Memory B cell (primary cell): ENCODE measurements around the gene SFRP5.
A peak's percentile ranks its signal among the peaks of the same experiment; 100 is the strongest.

ENCODE experiments used
- ATAC-seq: fragments of 150-1000 bp; cut with Tn5 transposase; 2 replicates; pipeline ENCODE4 v1.10.0; 2021; ENCODE audit warnings: low read depth, mild to moderate bottlenecking, moderate library complexity
- DNase-seq, 2 donors: peaks; one replicate each; pipeline ENCODE4 v3.0.0; 2022; ENCODE audit warnings: low spot score in 2 of 2
- H3K27ac Mint-ChIP-seq: one replicate; pipeline ENCODE4 v1.8.0; 2022; ENCODE audit warnings: mild to moderate bottlenecking, moderate library complexity, mixed read lengths
- H3K27me3 Mint-ChIP-seq: one replicate; pipeline ENCODE4 v1.8.0; 2022; ENCODE audit warnings: mixed read lengths
- H3K36me3 Mint-ChIP-seq: one replicate; pipeline ENCODE4 v1.8.0; 2022; ENCODE audit warnings: mild to moderate bottlenecking, mixed read lengths
- H3K4me1 Mint-ChIP-seq: one replicate; pipeline ENCODE4 v1.8.0; 2022; ENCODE audit warnings: mixed read lengths
- H3K4me3 Mint-ChIP-seq: one replicate; pipeline ENCODE4 v1.8.0; 2022; ENCODE audit warnings: mild to moderate bottlenecking, moderate library complexity, mixed read lengths
- H3K9me3 Mint-ChIP-seq: one replicate; pipeline ENCODE4 v1.8.0; 2022; ENCODE audit warnings: mixed read lengths

The SFRP5 gene

DNA sequence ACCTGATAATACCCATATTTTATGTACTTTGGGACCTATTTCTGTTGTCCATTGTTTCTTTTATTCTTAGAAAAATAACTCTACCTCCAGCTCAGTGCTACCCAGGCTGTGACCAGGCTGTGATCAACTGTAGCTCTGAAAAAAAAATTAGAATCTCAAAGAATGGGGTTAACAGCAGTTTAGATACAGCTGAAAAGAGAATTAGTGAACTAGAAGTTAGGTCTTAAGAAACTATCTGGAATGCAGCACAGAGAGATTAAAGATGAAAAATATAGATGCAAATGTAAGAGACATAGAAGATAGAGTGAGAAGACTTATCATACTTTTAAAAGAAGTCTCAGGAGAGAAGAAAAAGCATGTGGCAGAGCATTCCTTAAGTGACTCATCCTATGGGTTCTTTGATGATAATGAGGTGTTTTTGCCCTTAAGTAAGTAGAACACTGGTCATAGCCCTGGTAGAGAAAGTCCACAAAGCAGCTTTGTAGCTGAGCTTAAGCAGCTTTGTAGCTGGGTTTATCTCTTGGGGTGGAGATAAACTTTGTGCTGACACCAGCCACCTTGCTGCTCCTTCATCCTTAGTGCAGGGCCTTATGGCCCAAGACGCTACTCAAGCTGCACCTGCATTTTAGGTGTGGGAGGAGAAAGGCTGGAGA lies 27.3 kb upstream of the SFRP5 start:
- H3K27ac Mint-ChIP-seq: no peak overlapping the region
- ATAC-seq (no peak), DNase-seq (no peak)
- H3K4me1 Mint-ChIP-seq: peaks cover 3% of the 10 kb centered on the region
- H3K9me3 Mint-ChIP-seq: peaks cover 8% of the 10 kb centered on the region
- no peaks in the 10 kb centered on the region for H3K36me3 Mint-ChIP-seq
- no peak overlapping the region for H3K4me3 Mint-ChIP-seq
- H3K27me3 Mint-ChIP-seq: peaks cover 16% of the 10 kb centered on the region

- no peak overlapping the region for H3K27ac Mint-ChIP-seq
- H3K27me3 Mint-ChIP-seq: peaks cover 14% of the 10 kb centered on the region
Measured at GRCh38 chr10:97796651-97797050, 24.9 kb upstream of the SFRP5 start.

DNA sequence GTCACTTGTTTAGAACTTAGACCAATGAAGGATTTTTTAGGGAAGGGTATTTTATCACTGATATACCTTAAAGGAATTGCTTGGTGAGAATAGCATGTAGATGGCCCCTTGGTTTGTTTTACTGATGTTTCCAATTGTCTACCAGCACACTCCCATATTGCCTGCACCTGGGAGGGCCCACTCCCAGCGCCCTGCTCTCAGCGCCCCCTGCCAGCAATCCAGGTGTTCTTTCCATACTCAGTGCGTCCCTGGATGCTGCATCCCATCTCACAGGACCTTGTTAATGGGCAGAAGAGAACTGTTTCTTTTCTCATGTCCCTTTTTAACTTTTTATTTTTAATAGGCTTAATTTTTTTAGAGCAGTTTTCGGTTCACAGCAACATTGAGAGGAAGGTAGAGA lies 24.1 kb upstream of the SFRP5 start:
- no peaks in the 10 kb centered on the region for H3K36me3 Mint-ChIP-seq
- H3K4me1 Mint-ChIP-seq: peaks cover 6% of the 10 kb centered on the region
- no peak for DNase-seq
- H3K9me3 Mint-ChIP-seq: peaks cover 8% of the 10 kb centered on the region
- no peak overlapping the region for H3K4me3 Mint-ChIP-seq
- ATAC-seq: no peak
- H3K27me3 Mint-ChIP-seq: peaks cover 12% of the 10 kb centered on the region
- no peak overlapping the region for H3K27ac Mint-ChIP-seq

More at GRCh38 chr10:97796651-97797050, 24.9 kb upstream of the SFRP5 start:
- ATAC-seq: no peak
- Mint-ChIP-seq H3K36me3 (no peaks in the 10 kb centered on the region), H3K4me3 (no peak overlapping the region), H3K4me1 (peaks cover 6% of the 10 kb centered on the region), H3K9me3 (peaks cover 8% of the 10 kb centered on the region)
- no peak for DNase-seq

GRCh38 chr10:97791824-97792721 lies 20.3 kb upstream of the SFRP5 start:
- peak; percentile 49 to 69 for DNase-seq
- Mint-ChIP-seq H3K27ac (no peak overlapping the region), H3K4me1 (peaks cover 6% of the 10 kb centered on the region), H3K36me3 (no peaks in the 10 kb centered on the region), H3K27me3 (peaks cover 6% of the 10 kb centered on the region), H3K9me3 (no peaks in the 10 kb centered on the region), H3K4me3 (no peak overlapping the region)
- peak; percentile 62 for ATAC-seq

- H3K4me3 Mint-ChIP-seq: no peak overlapping the region
- H3K36me3 Mint-ChIP-seq: no peaks in the 10 kb centered on the region
- peaks cover 2% of the 10 kb centered on the region for H3K27me3 Mint-ChIP-seq
- no peak overlapping the region for H3K27ac Mint-ChIP-seq
- no peaks in the 10 kb centered on the region for H3K9me3 Mint-ChIP-seq
- peaks cover 3% of the 10 kb centered on the region for H3K4me1 Mint-ChIP-seq
- DNase-seq: no peak
- ATAC-seq: no peak
Measured at GRCh38 chr10:97789770-97790397, 18.1 kb upstream of the SFRP5 start.

- DNase-seq: no peak
- peaks cover 3% of the 10 kb centered on the region for H3K4me1 Mint-ChIP-seq
- no peak overlapping the region for H3K27ac Mint-ChIP-seq
- H3K9me3 Mint-ChIP-seq: no peaks in the 10 kb centered on the region
- no peaks in the 10 kb centered on the region for H3K36me3 Mint-ChIP-seq
- no peak for ATAC-seq
- H3K27me3 Mint-ChIP-seq: peaks cover 2% of the 10 kb centered on the region
- no peak overlapping the region for H3K4me3 Mint-ChIP-seq
Measured at GRCh38 chr10:97788552-97789442, 17.0 kb upstream of the SFRP5 start.

DNA sequence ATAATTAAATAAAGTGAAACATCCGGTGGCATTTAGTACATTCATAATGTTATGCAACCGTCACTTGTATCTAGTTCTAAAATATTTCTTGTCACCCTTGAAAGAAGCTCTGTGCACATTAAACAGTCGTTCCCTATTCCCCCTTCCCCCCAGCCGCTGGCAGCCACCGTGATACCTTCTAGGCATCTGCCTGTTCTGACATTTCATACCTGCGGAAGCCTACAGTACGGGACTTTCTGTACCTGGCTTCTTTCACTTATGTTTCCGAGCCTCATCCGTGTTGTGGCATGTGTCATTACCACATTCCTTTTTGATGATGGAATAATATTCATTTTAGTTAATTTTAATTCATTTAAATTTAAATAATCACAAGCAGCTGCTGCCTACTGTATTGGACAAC lies 13.9 kb upstream of the SFRP5 start:
- peaks cover 1% of the 10 kb centered on the region for H3K27me3 Mint-ChIP-seq
- no peak overlapping the region for H3K27ac Mint-ChIP-seq
- H3K36me3 Mint-ChIP-seq: no peaks in the 10 kb centered on the region
- ATAC-seq: no peak
- no peaks in the 10 kb centered on the region for H3K9me3 Mint-ChIP-seq
- no peaks in the 10 kb centered on the region for H3K4me1 Mint-ChIP-seq
- DNase-seq: no peak
- no peak overlapping the region for H3K4me3 Mint-ChIP-seq

DNA sequence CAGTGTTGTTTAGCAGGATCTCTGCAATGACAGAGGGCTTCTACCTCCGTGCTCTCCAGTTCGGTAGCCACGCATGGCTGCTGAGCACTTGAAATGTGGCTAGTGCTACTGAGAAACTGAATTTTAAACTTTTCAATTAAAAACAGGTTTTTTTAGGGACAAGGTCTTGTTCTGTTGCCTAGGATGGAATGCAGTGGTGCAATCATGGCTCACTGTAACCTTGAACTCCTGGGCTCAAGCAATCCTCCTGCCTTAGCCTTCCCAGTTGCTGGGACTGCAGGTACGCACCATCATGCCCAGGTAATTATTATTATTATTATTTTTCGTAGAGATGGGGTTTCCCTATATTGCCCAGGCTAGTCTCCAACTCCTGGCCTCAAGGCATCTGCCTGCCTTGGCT lies 13.4 kb upstream of the SFRP5 start:
- no peaks in the 10 kb centered on the region for H3K4me1 Mint-ChIP-seq
- H3K27ac Mint-ChIP-seq: no peak overlapping the region
- H3K27me3 Mint-ChIP-seq: peaks cover 1% of the 10 kb centered on the region
- DNase-seq (no peak), ATAC-seq (no peak)
- no peaks in the 10 kb centered on the region for H3K9me3 Mint-ChIP-seq
- H3K36me3 Mint-ChIP-seq: no peaks in the 10 kb centered on the region
- H3K4me3 Mint-ChIP-seq: no peak overlapping the region

DNA sequence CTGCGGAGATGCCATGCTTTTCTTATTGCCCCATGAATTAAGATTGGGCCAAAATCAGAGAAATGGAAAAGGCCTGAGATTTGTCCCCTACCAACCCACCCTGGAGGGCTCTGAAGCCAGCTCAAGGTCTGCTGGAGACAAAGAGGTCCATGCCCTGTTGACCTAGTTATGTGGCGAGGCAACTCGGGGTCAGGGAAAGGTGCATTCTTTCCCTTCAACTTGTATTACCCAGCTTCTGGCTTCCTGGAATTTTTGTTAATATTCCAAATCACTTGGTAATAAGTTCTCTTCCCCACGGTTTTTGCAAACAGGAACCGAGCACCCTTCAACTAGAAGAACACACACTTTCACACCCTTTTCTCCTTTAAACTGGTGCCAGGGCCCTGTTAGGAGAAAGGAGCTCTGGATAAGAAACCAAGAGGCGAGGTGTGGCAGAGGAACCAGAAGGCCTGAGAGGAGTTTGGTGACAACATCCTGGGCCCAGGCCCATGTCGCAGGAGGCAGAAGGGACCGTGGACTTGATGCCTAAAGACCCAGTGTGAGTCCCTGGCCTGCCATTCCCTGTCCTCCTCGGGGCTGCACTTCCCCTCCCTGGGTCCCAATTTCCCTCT lies 12.5 kb upstream of the SFRP5 start:
- Mint-ChIP-seq H3K4me1 (no peaks in the 10 kb centered on the region), H3K27ac (no peak overlapping the region), H3K9me3 (no peaks in the 10 kb centered on the region), H3K27me3 (peaks cover 1% of the 10 kb centered on the region), H3K36me3 (no peaks in the 10 kb centered on the region), H3K4me3 (no peak overlapping the region)
- no peak for ATAC-seq
- DNase-seq: no peak

- H3K27ac Mint-ChIP-seq: no peak overlapping the region
- H3K4me1 Mint-ChIP-seq: no peaks in the 10 kb centered on the region
- no peak for ATAC-seq
- DNase-seq: no peak
- H3K9me3 Mint-ChIP-seq: no peaks in the 10 kb centered on the region
- no peaks in the 10 kb centered on the region for H3K36me3 Mint-ChIP-seq
- no peak overlapping the region for H3K4me3 Mint-ChIP-seq
- peaks cover 1% of the 10 kb centered on the region for H3K27me3 Mint-ChIP-seq
Measured at GRCh38 chr10:97782455-97783228, 10.8 kb upstream of the SFRP5 start.

DNA sequence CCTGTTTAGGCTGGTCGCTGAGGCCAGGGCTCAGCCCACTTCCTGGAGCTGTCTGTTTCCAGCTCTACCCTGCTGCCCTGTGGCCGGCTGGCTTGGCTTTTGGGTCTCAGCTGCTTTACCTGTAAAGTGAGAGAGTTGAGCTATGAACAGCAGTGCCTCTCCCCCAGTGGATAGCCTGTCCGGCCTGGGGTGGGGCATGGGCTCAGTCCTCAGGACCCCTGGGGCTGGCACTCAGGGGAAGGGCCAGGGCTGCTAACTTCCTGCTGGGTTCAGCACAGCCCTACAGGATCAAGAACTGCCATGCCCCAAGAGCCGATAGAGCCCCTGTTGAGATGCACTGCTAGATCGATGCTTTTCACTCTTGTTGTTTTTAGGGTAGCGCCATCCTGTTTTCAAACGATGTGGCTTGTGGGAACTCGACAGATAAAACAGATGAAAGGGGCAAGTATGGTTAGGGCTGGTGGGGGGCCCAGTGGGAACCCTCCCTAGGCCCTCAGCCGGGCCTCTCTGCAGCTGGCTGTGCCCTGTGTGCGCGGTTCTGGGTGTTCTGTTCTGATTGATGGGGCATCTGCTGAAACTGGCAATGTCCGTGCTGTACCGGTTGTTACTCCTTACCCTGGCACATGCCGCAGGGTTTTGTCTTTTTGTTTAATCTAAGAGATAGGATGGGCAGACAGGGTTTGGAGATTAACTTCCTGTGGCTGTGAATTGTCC lies 10.0 kb upstream of the SFRP5 start:
- Mint-ChIP-seq H3K27me3 (peaks cover 1% of the 10 kb centered on the region), H3K36me3 (no peaks in the 10 kb centered on the region), H3K4me3 (no peak overlapping the region), H3K9me3 (no peaks in the 10 kb centered on the region), H3K4me1 (no peaks in the 10 kb centered on the region), H3K27ac (no peak overlapping the region)
- ATAC-seq (no peak), DNase-seq (no peak)

GRCh38 chr10:97780841-97781617 lies 9.2 kb upstream of the SFRP5 start:
- ATAC-seq (no peak), DNase-seq (no peak)
- no peak overlapping the region for H3K4me3 Mint-ChIP-seq

More at GRCh38 chr10:97780841-97781617, 9.2 kb upstream of the SFRP5 start:
- no peaks in the 10 kb centered on the region for H3K36me3 Mint-ChIP-seq
- no peaks in the 10 kb centered on the region for H3K4me1 Mint-ChIP-seq
- no peak overlapping the region for H3K27ac Mint-ChIP-seq
- no peaks in the 10 kb centered on the region for H3K9me3 Mint-ChIP-seq
- peaks cover 1% of the 10 kb centered on the region for H3K27me3 Mint-ChIP-seq
